ENCODE data around the gene SLC25A26.
"Not testable (repeated sequence)": the region's sequence is repeated elsewhere in the genome, so short reads cannot be mapped to it uniquely, and the experiment has no call there.

The SLC25A26 gene

DNA sequence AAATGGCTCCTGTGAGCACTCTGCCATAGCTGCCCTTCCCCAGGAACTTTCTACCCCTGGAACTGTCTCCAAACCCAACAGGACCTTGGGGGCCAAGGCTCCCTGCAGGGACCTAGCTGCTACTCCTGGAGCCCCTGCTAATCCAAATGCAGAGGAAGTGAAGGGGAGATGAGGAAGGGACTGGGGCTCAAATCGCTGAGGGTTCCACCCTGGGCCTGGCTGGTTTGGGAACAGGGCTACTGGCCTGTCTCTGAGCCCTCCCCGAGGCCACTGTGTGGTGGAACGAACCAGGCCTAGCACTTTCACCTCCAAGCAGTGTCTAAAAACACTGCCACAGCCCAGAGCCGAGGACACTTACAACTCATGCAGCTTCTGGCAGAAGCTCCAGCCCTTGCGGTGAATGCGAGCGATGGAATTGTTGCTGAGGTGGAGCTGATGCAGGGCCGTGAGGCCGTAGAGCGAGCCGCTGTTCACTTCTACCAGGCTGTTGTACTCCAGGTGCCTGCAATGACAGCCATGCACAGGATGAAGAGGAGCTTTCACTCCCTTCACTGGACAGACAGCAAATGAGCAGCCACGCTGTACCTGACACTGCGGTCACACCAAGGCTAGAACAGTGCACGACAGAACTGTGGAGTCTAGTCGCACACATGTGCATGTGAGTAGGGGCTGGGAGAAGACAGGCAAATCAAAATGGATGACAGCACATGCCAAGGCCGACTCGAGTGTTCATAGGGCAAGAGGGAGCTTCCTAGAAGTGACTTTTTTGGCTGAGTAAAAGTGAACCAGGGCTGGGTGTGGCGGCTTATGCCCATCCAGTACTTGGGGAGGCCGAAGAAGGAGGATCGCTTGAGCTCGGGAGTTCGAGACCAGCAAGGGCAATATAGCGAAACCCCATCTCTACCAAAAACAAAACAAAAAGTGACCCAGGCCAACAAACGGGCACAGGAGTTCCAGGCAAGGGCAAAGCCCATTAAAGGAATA lies 189.3 kb downstream of the SLC25A26 start:
- DNase-seq (ENCODE audit: low read depth in 3 of 3): no peak

DNA sequence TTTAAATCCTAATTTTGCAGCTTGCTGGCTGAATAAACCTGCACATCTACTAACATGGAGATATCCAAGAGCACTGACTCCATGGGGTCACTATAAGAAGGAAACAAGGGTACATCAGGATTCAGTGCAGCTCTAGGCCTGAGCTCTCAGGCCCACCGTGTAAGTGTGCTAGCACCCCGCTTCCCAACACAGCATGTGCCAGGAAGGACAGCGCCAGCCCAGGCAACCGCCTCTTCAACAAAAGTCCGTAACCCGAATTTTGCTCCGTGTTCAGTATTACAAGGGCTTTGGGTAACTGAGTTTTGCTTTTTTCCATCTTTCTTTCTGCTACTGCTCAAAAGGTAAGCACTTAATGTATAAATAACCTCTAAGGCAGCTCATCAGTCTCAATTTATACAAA lies 190.2 kb downstream of the SLC25A26 start:
- no peak for DNase-seq (ENCODE audit: low read depth in 3 of 3)

DNA sequence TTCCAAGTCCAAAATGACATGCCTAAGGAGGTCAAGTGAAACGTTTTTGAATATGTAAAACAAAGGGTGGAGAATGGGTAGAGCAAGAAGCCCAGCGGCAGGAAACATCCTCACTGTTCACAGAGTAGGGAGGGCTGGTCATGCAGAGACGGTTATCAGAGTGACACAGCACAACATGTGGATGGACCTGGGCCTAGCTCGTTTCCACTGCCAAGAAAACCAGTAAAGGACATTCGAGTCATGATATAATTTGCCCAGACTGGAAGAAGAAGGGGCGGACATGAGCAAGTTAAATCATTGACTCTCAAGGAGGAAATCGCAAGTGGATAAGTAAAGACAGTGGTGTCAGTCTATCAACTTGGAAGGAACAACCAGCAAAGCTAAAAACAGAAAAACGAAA lies 190.7 kb downstream of the SLC25A26 start:
- DNase-seq (ENCODE audit: low read depth in 3 of 3): no peak

DNA sequence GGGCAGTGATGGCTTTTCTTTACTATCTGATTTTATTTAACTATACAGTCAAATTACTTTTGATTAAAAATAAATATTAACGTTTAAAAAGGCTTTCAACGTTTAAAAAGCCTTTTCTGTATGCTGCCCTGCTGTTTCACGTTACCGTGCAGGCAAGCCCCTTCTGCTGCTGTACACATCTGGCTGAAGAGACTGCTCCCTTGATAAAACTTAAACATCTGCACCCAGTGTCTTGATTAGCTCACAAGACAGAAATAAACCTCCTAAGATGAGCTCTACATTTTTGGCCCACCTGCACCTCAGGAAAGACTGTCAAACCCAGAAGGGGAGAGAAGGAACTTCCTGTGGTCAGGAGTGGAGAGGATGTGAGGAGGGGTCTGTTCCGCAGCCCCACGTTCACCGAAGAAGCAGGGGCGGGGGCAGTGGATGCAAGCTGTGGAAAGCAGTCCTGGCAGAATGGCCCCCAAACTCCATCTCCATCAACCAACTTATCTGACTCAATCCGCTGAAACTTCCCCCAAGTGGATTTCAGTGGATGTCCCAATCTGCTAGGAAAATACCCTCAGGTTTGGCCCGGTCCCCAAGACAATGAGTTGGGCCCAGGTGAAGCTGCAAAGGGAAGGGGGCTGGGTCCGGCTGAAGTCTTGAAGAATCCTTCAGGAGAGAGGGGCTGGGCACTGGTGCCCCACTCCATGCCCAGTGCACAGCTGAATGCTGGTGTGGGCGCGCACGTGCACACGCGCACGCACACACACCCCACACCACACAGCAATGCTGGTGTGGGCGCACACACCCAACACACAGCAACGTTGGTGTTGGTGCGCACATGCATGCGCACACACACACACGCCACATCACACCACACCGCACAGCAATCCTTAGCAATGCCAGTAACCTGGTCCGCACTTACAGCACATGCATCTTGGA lies 191.4 kb downstream of the SLC25A26 start:
- no peak for DNase-seq (ENCODE audit: low read depth in 3 of 3)

DNA sequence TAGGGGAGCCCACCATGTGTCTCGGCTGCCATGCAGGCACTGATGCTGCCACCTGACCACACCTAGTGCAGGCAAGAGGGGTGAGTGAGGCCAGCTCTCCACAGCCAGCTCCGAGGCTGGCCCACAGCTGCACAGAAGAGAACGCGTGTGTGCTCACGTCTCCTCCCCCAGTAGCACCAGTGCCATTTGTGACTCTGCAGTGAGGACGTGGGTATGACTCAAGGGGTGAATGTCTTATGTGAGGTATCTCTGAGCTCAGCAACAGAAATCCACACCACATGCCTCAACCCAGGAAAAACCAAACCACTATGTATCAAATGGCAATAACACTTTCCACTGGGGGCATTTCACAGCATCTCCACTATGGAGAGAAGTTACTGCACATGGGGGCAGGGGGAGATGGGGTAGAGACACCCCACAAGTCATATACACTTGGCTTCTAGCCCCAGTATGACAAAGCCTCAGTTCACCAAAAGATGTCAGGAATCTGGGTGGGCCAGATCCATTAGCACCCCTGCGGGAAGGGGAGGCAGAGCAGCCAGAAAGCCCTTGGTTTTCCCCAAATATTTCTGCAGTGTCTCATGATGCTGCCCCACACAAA lies 192.4 kb downstream of the SLC25A26 start:
- DNase-seq (ENCODE audit: low read depth in 3 of 3): no peak

DNA sequence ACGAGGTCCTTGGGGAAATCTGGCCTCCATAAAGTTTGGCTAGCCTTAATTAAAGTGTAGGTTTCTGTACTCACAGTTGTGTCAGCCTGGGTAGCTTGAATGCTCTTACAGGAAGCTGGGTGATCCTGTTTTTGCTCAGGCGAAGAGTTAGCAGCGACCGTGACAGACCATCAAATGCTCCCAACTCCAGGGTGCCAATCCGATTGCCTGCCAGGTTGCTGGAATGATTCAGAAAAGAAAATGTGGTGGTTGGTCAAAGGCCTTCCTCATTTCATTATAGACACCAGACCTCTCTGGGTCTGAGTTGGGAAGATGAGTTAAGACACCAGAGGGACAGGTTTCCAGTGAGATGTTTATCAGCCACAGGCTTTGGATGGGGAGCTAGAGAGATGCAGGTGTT lies 194.0 kb downstream of the SLC25A26 start:
- no peak for DNase-seq (ENCODE audit: low read depth in 3 of 3)

DNA sequence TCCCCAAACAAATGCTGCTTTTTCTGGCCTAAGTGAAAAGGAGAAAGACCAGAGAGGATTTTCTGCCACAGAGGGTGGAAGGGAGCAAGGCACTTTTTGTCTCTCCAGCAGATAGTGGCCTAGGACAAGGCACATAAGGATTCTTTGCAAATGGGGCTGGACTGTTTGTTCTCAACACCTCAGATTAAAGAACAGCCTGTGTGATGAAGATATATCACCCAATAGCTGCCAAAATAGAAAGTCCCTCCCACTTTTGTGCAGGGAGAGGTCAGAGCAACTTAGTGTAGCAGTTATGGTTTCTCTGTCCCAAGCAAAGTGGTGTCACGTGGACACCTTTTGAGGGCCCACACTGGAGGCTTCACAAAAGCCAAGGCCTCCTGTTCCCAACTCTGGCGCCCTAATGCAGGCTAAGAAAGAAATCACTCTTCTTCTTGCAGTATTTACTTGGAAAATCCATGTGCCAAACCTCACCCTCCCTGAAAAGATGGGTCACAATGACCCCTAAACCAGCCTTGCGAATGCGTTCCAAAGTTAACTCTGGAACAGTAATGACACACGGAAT lies 195.1 kb downstream of the SLC25A26 start:
- DNase-seq (ENCODE audit: low read depth in 3 of 3): no peak

DNA sequence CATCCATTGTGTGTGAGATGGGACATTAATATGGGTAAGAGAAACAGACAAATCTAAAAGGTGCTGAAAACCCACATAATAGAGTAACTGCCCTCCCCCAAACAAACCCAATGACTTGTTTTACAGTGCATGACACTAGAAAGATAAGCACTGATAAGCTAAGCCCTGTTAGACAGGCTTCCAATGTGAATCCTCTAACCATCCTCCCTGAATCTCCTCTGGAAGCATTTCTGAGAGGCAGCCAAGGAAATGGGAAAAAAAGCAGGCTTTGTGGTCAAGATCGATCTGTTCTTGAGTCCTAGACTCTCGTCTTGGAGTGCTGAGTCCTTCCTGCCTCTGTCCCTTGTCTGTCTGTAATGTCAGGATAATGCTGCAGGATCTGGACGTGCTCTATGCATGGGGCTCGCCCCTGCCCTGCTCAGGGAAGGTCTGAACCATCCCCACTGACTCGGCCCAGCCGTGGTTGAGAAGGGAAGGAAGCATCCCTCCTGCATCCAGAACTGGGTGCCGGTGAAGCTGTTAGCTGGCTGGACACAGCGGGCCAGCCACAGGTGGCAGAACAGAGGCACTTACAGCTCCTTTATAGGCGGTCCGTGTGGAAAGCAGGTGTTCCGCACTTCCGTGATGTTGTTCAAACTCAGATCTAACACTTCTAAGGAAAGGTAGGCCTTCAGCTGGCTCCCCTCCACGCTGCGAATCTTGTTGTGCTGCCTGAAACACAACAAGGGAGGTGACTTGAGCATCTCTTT lies 195.9 kb downstream of the SLC25A26 start:
- DNase-seq (ENCODE audit: low read depth in 3 of 3): no peak

DNA sequence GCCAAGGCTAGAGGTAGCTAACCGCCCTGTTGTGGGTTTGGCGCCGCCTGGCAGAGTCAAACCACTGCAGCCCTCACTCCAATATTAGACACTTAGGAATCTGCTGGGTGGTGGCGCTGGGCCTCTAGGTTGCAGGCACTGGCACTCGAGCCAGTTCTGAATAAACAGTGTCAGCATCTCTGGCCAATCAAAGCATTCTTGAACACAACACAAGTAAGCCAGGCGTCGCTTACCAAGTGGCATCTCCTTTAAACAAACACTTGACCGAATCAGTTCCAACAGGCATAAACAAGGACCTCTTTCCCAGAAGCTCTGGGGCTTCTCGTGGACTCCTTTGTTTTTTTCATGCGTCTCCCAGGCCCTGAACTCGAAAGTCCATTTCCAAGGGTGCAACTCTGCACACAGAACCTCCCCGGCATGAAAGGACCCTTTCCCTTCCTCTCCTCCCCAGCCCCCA lies 197.7 kb downstream of the SLC25A26 start:
- DNase-seq (ENCODE audit: low read depth in 3 of 3): no peak

DNA sequence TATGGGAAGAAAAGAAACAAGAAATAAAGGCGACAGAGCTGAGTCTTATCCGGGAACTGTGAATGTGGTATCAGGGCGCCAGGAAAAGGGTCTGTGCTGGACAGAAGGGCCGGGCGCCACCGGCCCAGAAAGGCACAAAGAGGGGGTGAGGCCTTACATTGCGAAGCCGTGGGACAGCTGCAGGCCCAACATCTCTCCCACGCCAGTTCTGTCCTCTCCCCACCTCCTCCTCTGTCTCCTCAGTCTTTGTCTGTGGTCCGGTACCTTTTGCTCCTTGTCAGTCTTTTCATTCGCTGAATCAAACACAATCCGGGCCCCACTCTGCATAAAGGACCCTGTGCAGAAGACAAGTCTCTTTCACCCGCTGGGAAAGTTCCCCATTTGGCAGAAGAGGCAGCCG lies 198.2 kb downstream of the SLC25A26 start:
- no peak for DNase-seq (ENCODE audit: low read depth in 3 of 3)

DNA sequence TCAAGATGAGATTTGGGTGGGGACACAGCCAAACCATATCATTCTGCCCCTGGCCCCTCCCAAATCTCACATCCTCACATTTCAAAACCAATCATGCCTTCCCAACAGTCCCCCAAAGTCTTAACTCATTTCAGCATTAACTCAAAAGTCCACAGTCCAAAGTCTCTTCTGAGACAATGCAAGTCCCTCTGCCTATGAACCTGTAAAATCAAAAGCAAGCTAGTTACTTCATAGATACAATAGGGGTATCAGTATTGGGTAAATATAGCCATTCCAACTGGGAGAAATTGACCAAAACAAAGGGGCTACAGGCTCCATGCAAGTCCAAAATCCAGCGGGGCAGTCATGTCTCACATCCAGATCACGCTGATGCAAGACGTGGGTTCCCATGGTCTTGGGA lies 200.3 kb downstream of the SLC25A26 start:
- not testable (repeated sequence) for DNase-seq (ENCODE audit: low read depth in 3 of 3)

DNA sequence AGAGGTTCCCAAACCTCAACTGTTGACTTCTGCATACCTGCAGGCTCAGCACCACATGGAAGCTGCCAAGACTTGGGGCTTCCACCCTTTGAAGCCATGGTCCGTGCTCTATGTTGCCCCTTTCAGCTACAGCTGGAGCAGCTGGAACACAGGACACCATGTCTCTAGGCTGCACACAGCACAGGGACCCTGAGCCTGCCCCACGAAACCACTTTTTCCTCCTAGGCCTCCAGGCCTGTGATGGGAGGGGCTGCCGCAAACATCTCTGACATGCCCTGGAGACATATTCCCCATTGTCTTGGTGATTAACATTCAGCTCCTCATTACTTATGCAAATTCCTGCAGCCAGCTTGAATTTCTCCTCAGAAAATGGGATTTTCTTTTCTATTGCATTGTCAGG lies 201.1 kb downstream of the SLC25A26 start:
- DNase-seq (ENCODE audit: low read depth in 3 of 3): not testable (repeated sequence)

DNA sequence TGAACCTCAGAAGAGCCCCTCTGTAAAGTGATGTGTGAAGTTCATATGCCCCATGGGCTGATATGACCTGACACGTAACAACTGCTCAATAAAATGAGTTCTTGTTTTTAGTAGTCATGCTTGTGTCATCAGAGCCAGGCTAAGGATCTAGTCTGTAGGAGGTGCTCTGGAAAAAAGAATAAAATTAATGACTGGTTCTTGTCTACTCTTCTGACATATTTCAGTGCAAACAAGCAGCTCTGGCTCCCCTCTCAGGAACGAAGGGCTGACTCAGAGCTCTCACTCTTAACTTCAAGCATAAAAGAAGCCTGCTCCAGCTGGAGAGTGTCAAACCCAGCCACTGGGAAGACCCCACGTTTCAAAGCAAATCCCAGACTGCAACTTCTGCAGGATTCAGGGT lies 203.0 kb downstream of the SLC25A26 start:
- DNase-seq (ENCODE audit: low read depth in 3 of 3): no peak

DNA sequence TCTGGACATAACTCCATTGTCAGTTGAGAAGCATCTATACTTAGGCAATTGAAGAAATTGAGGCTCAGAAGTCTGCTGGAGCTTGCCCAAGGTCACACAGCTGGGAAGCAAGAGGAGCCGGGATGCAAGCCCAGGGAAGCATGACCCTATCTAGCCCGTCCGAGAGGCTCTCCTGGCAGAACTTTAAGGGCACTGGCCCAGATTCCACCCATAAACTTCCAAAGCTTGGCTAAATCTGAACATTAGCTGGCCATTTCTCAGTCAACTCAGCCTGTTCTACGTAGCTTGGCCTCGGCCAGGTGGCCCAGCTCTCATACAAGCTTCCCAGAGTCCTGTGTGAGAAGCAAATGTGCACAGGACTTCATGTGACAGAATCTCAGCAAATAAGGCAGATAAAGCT lies 204.2 kb downstream of the SLC25A26 start:
- DNase-seq (ENCODE audit: low read depth in 3 of 3): no peak

DNA sequence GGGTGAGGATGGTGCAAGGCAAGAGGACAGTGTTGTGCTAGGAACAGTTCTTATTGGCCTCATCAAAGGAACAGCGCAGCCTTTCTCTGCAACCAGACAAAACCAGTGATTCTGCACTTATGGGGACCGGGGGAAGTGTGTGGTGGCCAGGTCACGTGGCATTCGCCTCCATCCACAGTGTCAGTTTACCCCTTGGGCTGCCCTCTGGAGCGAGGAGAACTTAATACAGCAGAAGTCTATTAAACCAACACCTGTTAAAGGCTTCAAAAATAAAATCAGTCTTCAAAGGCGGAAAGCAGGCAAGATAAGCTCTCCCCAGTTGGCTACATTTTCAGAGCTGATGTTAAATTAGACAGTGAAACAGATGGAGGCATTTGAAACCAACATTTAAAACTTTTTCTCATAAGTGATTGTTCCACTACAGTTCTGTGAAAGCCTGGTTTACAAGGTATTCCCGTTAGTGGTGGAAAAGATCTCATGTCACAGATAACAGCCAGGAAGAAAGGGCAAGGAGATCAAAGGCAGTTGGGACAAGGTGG lies 204.8 kb downstream of the SLC25A26 start:
- no peak for DNase-seq (ENCODE audit: low read depth in 3 of 3)

DNA sequence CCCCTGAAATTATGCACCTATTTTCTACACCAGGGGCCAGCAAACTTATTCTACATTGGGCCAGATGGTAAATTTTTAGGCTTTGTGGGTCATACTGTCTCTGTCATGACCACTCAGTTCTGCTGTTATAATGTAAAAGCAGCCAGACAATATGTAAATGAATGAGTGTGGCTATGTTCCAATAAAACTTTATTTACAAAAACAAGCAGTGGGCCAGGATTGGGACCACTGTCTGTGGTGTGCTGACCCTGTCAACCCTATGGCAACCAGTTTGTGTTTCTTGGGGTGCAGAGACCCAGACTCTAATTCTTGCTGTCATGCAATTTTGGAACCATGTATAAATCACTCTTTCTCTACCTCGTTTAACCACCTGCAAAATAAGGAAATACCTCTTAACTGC lies 205.3 kb downstream of the SLC25A26 start:
- DNase-seq (ENCODE audit: low read depth in 3 of 3): no peak

DNA sequence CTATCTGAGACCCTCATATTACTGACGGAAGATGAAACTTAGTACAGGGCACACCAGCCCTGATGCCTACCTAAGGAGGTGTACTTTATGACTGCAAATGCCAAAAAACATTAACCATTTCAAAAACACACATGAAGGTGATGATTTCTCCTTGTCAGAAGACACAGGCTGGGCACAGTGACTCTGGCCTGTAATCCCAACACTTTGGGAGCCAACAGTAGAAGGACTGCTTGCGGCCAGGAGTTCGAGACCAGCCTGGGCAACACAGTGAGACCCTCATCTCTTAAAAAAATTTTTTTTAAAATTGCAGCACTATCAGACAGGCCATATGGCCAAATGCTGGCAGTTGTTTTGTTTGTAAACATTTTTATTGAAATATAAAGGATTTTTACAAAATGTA lies 206.6 kb downstream of the SLC25A26 start:
- DNase-seq (ENCODE audit: low read depth in 3 of 3): no peak

DNA sequence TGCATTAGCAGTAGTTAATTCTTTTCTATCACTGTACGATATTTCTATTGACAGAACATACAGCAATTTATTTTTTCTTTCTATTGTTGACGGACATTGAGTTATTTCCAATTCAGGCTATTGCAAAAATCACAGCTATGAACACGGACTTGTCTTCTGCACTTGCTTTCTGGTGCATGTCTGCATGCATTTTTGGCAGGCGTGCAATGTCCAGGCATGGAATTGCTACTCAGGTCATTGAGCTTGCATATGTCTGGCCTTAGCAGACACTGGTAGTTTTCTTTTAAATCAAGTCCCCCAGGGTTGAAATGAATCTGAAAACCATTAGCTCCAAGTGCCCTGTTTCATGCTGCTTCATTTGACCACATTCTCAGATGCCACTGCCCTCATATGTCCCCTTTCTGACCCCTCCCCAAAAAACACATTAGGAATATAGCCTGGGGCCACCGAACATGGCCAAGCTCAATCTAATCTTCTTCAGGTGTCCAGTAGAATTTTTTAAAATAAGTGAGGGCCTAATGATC lies 207.2 kb downstream of the SLC25A26 start:
- no peak for DNase-seq (ENCODE audit: low read depth in 3 of 3)
